IPS-18a (cell line): ENCODE data around the gene SPEM2.

Experiments
- H3K27ac ChIP-seq: one replicate; pipeline ENCODE4 v1.5.1; 2013; ENCODE audit warnings: low read length
- H3K27me3 ChIP-seq: one replicate; pipeline ENCODE4 v1.6.1; 2013; ENCODE audit warnings: mild to moderate bottlenecking, low read length; ENCODE audit not compliant: control insufficient read depth, insufficient read depth
- H3K36me3 ChIP-seq: one replicate; pipeline ENCODE4 v1.6.1; 2013; ENCODE audit warnings: low read depth, low read length; ENCODE audit not compliant: control insufficient read depth
- H3K4me1 ChIP-seq: one replicate; pipeline ENCODE4 v1.6.1; 2013; ENCODE audit warnings: low read depth, low read length; ENCODE audit not compliant: control insufficient read depth
- H3K4me3 ChIP-seq: one replicate; pipeline ENCODE4 v1.5.1; 2013; ENCODE audit warnings: low read length
- H3K9ac ChIP-seq: one replicate; pipeline ENCODE4 v1.6.1; 2013; ENCODE audit warnings: mild to moderate bottlenecking, low read length, moderate library complexity
- H3K9me3 ChIP-seq: one replicate; pipeline ENCODE4 v1.6.1; 2013; ENCODE audit warnings: low read depth, low read length; ENCODE audit not compliant: control insufficient read depth

Gene SPEM2

DNA sequence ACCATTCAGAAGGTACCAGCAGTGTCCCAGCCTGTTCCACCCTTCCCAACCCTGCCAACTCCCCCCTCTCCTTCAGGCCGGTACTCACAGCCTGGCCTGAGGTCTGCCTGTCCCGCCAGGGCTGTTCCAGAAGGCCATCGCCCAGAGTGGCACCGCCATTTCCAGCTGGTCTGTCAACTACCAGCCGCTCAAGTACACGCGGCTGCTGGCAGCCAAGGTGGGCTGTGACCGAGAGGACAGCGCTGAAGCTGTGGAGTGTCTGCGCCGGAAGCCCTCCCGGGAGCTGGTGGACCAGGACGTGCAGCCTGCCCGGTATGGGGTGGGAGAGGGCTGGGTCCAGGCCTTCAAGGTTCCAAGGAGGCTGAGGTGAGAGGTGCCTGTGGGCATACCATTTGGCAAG lies 10.6 kb upstream of the SPEM2 start:
- no peaks in the 10 kb centered on the region for H3K9me3 ChIP-seq
- H3K36me3 ChIP-seq, result peaks cover 24% of the 10 kb centered on the region
- H3K9ac ChIP-seq, result no peak overlapping the region
- no peak overlapping the region for H3K27ac ChIP-seq
- H3K27me3 ChIP-seq, result no peaks in the 10 kb centered on the region
- H3K4me1 ChIP-seq, result peaks cover 6% of the 10 kb centered on the region
- H3K4me3 ChIP-seq, result no peak overlapping the region

- H3K36me3 ChIP-seq, result peaks cover 16% of the 10 kb centered on the region
- H3K4me3 ChIP-seq, result no peak overlapping the region
- no peaks in the 10 kb centered on the region for H3K27me3 ChIP-seq
Measured at GRCh38 chr17:7415784-7416183, 9.6 kb upstream of the SPEM2 start.

DNA sequence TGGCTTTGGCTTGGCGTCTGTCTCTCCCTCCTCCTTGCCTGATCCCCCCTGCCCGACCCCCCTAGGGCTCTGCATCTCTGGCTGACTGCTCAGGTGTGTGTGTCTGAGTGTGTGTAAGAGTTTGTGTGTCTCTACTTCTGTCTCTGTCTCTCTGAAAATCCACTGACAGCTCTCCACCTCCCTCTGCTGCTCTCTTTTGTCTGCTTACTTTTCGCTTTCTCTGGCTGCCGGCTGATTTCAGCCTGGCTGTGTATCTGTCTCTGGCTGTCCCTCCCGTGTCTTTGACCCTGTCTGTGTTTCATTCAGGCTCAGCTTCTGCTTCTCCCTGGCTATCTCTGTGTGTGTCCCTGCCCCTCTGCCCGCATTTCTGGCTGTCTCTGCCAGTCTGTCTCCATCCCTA lies 9.1 kb upstream of the SPEM2 start:
- H3K4me3 ChIP-seq, result no peak overlapping the region

More at GRCh38 chr17:7415784-7416183, 9.6 kb upstream of the SPEM2 start:
- Histone ChIP-seq H3K9me3 (no peaks in the 10 kb centered on the region), H3K9ac (no peak overlapping the region), H3K27ac (no peak overlapping the region), H3K4me1 (peaks cover 6% of the 10 kb centered on the region)

DNA sequence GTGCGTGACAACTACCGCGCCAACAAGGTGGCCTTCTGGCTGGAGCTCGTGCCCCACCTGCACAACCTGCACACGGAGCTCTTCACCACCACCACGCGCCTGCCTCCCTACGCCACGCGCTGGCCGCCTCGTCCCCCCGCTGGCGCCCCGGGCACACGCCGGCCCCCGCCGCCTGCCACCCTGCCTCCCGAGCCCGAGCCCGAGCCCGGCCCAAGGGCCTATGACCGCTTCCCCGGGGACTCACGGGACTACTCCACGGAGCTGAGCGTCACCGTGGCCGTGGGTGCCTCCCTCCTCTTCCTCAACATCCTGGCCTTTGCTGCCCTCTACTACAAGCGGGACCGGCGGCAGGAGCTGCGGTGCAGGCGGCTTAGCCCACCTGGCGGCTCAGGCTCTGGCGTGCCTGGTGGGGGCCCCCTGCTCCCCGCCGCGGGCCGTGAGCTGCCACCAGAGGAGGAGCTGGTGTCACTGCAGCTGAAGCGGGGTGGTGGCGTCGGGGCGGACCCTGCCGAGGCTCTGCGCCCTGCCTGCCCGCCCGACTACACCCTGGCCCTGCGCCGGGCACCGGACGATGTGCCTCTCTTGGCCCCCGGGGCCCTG lies 8.3 kb upstream of the SPEM2 start:
- Histone ChIP-seq H3K36me3 (peaks cover 16% of the 10 kb centered on the region), H3K4me1 (peaks cover 6% of the 10 kb centered on the region), H3K27me3 (no peaks in the 10 kb centered on the region), H3K9me3 (no peaks in the 10 kb centered on the region), H3K27ac (no peak overlapping the region), H3K4me3 (no peak overlapping the region), H3K9ac (no peak overlapping the region)

More for the DNA sequence above, 9.1 kb upstream of the SPEM2 start:
- H3K9ac ChIP-seq, result no peak overlapping the region
- no peak overlapping the region for H3K27ac ChIP-seq
- H3K9me3 ChIP-seq, result no peaks in the 10 kb centered on the region
- no peaks in the 10 kb centered on the region for H3K27me3 ChIP-seq
- peaks cover 16% of the 10 kb centered on the region for H3K36me3 ChIP-seq
- H3K4me1 ChIP-seq, result peaks cover 6% of the 10 kb centered on the region

GRCh38 chr17:7418472-7419152 lies 6.8 kb upstream of the SPEM2 start:
- Histone ChIP-seq H3K9ac (no peak overlapping the region), H3K9me3 (no peaks in the 10 kb centered on the region), H3K36me3 (peaks cover 16% of the 10 kb centered on the region), H3K4me3 (no peak overlapping the region), H3K27ac (no peak overlapping the region), H3K4me1 (peaks cover 6% of the 10 kb centered on the region), H3K27me3 (no peaks in the 10 kb centered on the region)

DNA sequence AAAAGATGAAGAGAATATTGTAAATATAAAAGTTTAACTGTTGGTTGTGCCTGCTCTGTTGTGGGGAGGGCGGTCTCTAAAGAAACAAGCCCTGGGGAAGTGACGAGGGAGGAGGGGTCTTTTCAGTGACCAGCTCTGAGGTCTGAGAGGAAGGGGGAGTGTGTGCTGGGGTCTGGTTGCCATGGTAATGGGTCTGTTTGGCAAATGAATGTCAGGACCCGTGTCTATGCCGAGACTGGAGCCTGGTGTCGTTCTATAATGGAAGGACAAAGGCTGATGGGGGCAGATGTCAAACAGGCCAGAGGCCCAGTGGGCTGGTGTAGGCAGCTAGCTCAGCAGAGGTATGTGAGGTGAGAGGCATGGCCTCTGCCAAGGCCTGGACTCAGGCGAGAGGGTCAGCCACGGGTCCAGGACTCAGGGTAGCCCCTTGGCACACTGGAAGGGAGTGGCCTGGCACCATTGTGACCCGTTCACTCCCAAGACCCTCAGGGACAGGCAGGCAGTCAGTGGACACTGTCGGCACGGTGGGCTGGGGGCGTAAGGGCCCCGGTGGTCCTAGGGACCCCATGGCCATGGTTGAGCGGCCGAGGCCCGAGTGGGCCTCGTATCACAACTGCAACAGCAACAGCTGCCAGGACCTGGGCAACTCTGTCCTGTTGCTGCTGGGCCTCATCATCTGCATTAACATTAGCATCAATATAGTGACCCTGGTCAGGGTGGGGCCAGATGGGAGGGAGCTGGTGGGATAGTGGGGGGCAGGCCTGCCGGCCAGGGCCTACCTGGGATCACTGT lies 5.4 kb upstream of the SPEM2 start, which contains the start of gene SPEM1:
SPEM1 (plus strand) TSS at position 506 of the 792 bp plus-strand sequence; CDS start at position 567, 61 bp downstream.
- no peak within 1 kb of the TSS for H3K4me3 ChIP-seq
- no peak within 1 kb of the TSS for H3K9ac ChIP-seq
- H3K9me3 ChIP-seq, result no peaks in the 10 kb centered on the region
- peaks cover 14% of the 10 kb centered on the region for H3K36me3 ChIP-seq
- H3K27ac ChIP-seq, result no peak within 1 kb of the TSS
- H3K4me1 ChIP-seq, result peaks cover 6% of the 10 kb centered on the region
- H3K27me3 ChIP-seq, result no peaks in the 10 kb centered on the region

DNA sequence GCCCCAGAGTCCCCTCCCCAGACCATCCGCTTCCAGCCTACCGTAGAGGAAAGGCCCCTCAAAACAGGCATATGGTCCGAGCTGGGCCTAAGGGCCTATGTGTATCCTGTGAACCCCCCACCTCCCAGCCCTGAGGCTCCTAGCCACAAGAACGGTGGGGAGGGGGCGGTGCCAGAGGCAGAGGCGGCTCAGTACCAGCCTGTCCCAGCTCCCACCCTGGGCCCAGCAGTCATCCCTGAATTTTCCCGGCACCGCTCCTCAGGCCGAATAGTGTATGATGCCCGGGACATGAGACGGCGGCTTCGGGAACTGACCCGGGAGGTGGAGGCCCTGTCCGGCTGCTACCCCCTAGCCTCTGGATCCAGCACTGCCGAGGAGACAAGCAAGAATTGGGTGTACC lies 4.2 kb upstream of the SPEM2 start:
- Histone ChIP-seq H3K9ac (no peak overlapping the region), H3K27ac (no peak overlapping the region), H3K9me3 (no peaks in the 10 kb centered on the region), H3K4me3 (no peak overlapping the region), H3K27me3 (no peaks in the 10 kb centered on the region), H3K4me1 (peaks cover 6% of the 10 kb centered on the region), H3K36me3 (peaks cover 5% of the 10 kb centered on the region)

DNA sequence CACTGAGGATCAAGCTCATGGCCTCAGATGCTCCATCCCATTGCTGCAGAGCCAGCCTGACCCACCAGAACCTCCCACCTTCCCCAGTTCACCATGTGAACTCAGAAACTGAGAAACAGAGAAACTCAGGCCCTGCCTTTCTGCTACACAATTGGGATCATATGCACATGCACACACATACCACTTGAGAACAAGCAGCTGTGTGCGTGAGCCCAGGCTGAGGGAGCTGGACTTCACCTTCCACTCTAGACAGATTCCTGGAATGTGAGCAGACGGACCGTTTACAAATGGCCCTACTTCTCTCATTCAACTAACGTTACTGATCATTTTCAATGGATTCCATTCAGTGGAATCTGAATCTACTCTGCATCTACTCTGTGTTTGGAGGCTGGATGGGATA lies 1.7 kb upstream of the SPEM2 start:
- peaks cover under 1% of the 10 kb centered on the region for H3K36me3 ChIP-seq
- H3K27me3 ChIP-seq, result no peaks in the 10 kb centered on the region
- no peaks in the 10 kb centered on the region for H3K9me3 ChIP-seq
- no peak overlapping the region for H3K27ac ChIP-seq
- H3K9ac ChIP-seq, result no peak overlapping the region
- H3K4me3 ChIP-seq, result no peak overlapping the region
- H3K4me1 ChIP-seq, result peaks cover 4% of the 10 kb centered on the region

- Histone ChIP-seq H3K4me3 (no peak overlapping the region), H3K27me3 (no peaks in the 10 kb centered on the region), H3K36me3 (no peaks in the 10 kb centered on the region), H3K4me1 (no peaks in the 10 kb centered on the region), H3K9me3 (no peaks in the 10 kb centered on the region), H3K27ac (no peak overlapping the region), H3K9ac (no peak overlapping the region)
Measured at GRCh38 chr17:7425756-7426155, 340 bp downstream of the SPEM2 start.

DNA sequence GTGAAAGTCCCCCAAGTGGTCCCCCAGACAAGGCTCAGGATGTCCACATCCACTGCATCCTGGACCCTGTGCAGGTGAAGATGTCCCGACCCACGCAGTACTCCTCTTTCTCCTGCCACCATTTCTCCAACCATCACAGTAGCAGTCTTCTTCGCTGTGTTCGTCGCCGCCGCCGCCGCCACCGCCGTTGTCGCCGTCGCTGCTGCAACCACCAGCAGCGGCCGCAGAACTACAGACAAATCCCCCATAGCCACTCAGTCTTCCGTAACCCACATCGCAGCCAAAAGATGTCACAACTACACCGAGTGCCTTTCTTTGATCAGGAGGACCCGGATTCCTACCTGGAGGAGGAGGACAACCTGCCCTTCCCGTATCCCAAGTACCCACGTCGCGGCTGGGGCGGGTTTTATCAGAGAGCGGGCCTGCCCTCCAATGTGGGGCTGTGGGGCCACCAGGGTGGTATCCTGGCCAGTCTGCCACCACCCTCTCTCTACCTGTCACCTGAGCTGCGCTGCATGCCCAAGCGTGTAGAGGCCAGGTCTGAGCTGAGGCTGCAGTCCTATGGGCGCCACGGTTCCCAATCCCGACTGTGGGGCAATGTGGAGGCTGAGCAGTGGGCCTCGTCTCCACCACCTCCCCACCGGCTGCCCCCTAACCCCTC lies 917 bp downstream of the SPEM2 start:
- Histone ChIP-seq H3K9me3 (no peaks in the 10 kb centered on the region), H3K27me3 (no peaks in the 10 kb centered on the region), H3K27ac (no peak overlapping the region), H3K9ac (no peak overlapping the region), H3K4me1 (no peaks in the 10 kb centered on the region), H3K4me3 (no peak overlapping the region), H3K36me3 (no peaks in the 10 kb centered on the region)

DNA sequence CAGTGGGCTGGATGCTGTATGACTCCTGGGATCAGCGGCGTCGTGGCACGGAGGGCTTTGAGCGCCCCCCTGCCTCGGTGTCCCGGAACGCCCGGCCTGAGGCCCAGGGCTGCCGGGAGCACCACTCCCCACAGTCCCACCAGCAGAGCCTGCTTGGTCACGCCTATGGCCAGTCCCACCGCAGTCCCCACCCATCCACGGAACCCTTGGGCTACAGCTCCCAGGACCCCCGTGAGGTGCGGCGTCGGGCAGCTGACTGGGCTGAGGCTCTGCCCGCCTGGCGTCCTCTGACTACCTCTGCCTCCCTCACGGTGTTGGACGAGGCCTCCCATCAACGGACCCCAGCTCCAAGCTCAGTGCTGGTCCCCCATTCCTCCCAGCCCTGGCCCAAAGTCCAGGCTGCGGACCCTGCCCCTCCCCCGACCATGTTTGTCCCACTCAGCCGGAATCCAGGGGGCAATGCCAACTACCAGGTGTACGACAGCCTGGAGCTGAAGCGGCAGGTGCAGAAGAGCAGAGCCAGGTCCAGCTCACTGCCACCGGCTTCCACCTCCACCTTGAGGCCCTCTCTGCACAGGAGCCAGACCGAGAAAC lies 1.6 kb downstream of the SPEM2 start:
- H3K36me3 ChIP-seq, result no peaks in the 10 kb centered on the region
- H3K27ac ChIP-seq, result no peak overlapping the region
- H3K9me3 ChIP-seq, result no peaks in the 10 kb centered on the region
- H3K4me1 ChIP-seq, result no peaks in the 10 kb centered on the region
- H3K4me3 ChIP-seq, result no peak overlapping the region
- H3K27me3 ChIP-seq, result no peaks in the 10 kb centered on the region
- H3K9ac ChIP-seq, result no peak overlapping the region
